Activated naive CD4-positive, alpha-beta T cell treated with Interleukin-2 at 50 U/mL for 16 hours (primary cell): ENCODE data around the gene NCSTN.

Source experiments
- DNase-seq: peaks from one replicate; pipeline ENCODE4 v3.0.0-alpha.2; 2020

The NCSTN gene

GRCh38 chr1:160407839-160408801, 64.9 kb downstream of the NCSTN start:
- no peak for DNase-seq
